K562 (cell line): ENCODE data around the gene BRWD1. TPM values are rescaled to one million over a fixed set of nuclear protein-coding genes. Genes with fewer than 3 reads are reported as not detected.

ENCODE experiments used
- ARHGAP35 ChIP-seq: fragments of 450-650 bp; IDR thresholded peaks from 2 replicates; pipeline ENCODE4 v1.6.1; 2018; ENCODE audit not compliant: partially characterized antibody
- CAMTA2 ChIP-seq: fragments of 250-450 bp; sonication (Bioruptor Pico); conservative IDR thresholded peaks from 2 replicates; pipeline ENCODE4 v1.5.1; 2022
- ELK3 ChIP-seq: fragments of 450-650 bp; formaldehyde crosslinking; IDR thresholded peaks from 2 replicates; pipeline ENCODE4 v1.4.0; 2020; ENCODE audit warnings: mild to moderate bottlenecking
- EP400 ChIP-seq: fragments of 450-650 bp; IDR thresholded peaks from 2 replicates; pipeline ENCODE4 v1.6.1; 2017; ENCODE audit warnings: antibody characterized with exemption, mild to moderate bottlenecking, moderate library complexity
- LARP7 ChIP-seq: fragments of 450-650 bp; IDR thresholded peaks from 2 replicates; pipeline ENCODE4 v1.6.1; 2016
- MNT ChIP-seq, 2 experiments: fragments of 450-650 bp; conservative IDR thresholded peaks; 2 replicates each; pipeline ENCODE4 v1.6.1; 2017; ENCODE audit warnings: mild to moderate bottlenecking in 2 of 2, moderate library complexity in 2 of 2
- NCOA4 ChIP-seq: fragments of 450-650 bp; IDR thresholded peaks from 2 replicates; pipeline ENCODE4 v1.6.1; 2018; ENCODE audit warnings: mild to moderate bottlenecking; ENCODE audit not compliant: partially characterized antibody
- NR0B1 ChIP-seq: fragments of 450-650 bp; IDR thresholded peaks from one replicate; pipeline ENCODE4 v1.6.1; 2018; ENCODE audit warnings: mild to moderate bottlenecking, moderate library complexity; ENCODE audit not compliant: partially characterized antibody
- NRF1 ChIP-seq, 2 experiments: fragments of 450-650 bp; IDR thresholded peaks in 1 of 2; conservative IDR thresholded peaks in 1 of 2; 2 replicates each; pipeline ENCODE4 v1.6.1; 2014; ENCODE audit warnings: mild to moderate bottlenecking in 2 of 2
- RBFOX2 ChIP-seq: fragments of 200-400 bp; formaldehyde crosslinking; IDR thresholded peaks from 2 replicates; pipeline ENCODE4 v1.6.1; 2017; ENCODE audit warnings: low read depth, mild to moderate bottlenecking, low read length, moderate library complexity
- SRSF9 ChIP-seq: fragments of 200-400 bp; formaldehyde crosslinking; IDR thresholded peaks from 2 replicates; pipeline ENCODE4 v1.6.1; 2017; ENCODE audit warnings: low read depth, low read length, borderline replicate concordance
- THAP12 ChIP-seq: fragments of 250-450 bp; sonication (Bioruptor Pico); IDR thresholded peaks from 2 replicates; pipeline ENCODE4 v1.9.0; 2021; ENCODE audit warnings: mild to moderate bottlenecking, inconsistent platforms
- ZMIZ1 ChIP-seq, 2 experiments: fragments of 150-350 bp in 1 of 2; IDR thresholded peaks; 2 replicates each; pipeline ENCODE4 v1.6.1; 2012 to 2016; ENCODE audit warnings: low read depth in 2 of 2, low read length in 2 of 2, mild to moderate bottlenecking in 1 of 2, moderate library complexity in 1 of 2
- ZNF263 ChIP-seq: sonication (generic); formaldehyde crosslinking; IDR thresholded peaks from 2 replicates; pipeline ENCODE4 v1.8.0; 2022; ENCODE audit warnings: mild to moderate bottlenecking, missing genetic modification reagents, borderline replicate concordance
- ZNF444 ChIP-seq: fragments of 250-450 bp; sonication (Bioruptor Pico); IDR thresholded peaks from 2 replicates; pipeline ENCODE4 v1.4.0; 2020; ENCODE audit warnings: mild to moderate bottlenecking, moderate library complexity
- ZNF696 ChIP-seq: fragments of 250-450 bp; sonication (Bioruptor Pico); conservative IDR thresholded peaks from 2 replicates; pipeline ENCODE4 v1.4.0; 2020; ENCODE audit warnings: mild to moderate bottlenecking, moderate library complexity
- polyA plus RNA-seq, 8 experiments: library from polyadenylated mRNA; depleted of rRNA in 4 of 8; stranded (reverse) in 5 of 8; unstranded in 3 of 8; fragments of >200 nt; fragmentation: Nextera tagmentation in 2 of 8; fragmentation: Illumina TruSeq in 1 of 8; extraction: Ambion mirVana in 2 of 8; extraction: Trizol in 1 of 8; gene quantifications; 2 replicates each; pipeline versions ENCODE4 v1.2.1 to v1.2.3, GENCODE V29; 2011 to 2014; ENCODE audit warnings: inconsistent platforms in 1 of 8, missing spikeins in 1 of 8
- total RNA-seq, 7 experiments: library from RNA; depleted of rRNA in 6 of 7; stranded (reverse); fragments of >200 nt in 6 of 7; fragmentation: Illumina TruSeq in 2 of 7; extraction: Trizol in 2 of 7; gene quantifications; 2 replicates each; pipeline versions ENCODE4 v1.2.1 to v1.2.3, GENCODE V29; 2011 to 2021; ENCODE audit warnings: low replicate concordance in 1 of 7

Gene BRWD1
- total and polyA plus RNA-seq, 9 of the 15 experiments (the other 6 are each of a cell fraction or from before 2014, with no cell fraction given) = 10.1 to 60.2 (median 34.1) TPM

GRCh38 chr21:39313571-39314142 lies at the start of gene BRWD1 (continued):
- TF ChIP-seq SRSF9 (no peak), ZNF263 (CRISPR knock-in tag) (peak; percentile 42; the same call in 1 of the 2 replicates), ELK3 (no peak), THAP12 (peak; percentile 87), NRF1 (conservative IDR thresholded peaks at IDR 0.05 in 1 of 2, IDR thresholded peaks at IDR 0.05 in 1 of 2) (no peak; a peak in 1 of 4 replicates), CAMTA2 (0 out of 2 replicates have a peak, but pooled peaks have one; percentile 15), RBFOX2 (peak; percentile 94), LARP7 (no peak; the same call in 1 of the 2 replicates), MNT (conservative IDR thresholded peaks at IDR 0.05) (peak; percentile 99), ZNF696 (CRISPR knock-in tag) (no peak), ARHGAP35 (no peak), NCOA4 (no peak), NR0B1 (no peak), ZMIZ1 (IDR thresholded peaks at IDR 0.05; ENCODE audit: low read depth in 2 of 2, low read length in 2 of 2) (peak in 1 of 2 experiments; percentile 18; a peak in 1 of 4 replicates), EP400 (peak; percentile 100), ZNF444 (CRISPR knock-in tag) (no peak)
